Suprapubic skin (tissue), 4 donors: ENCODE results near the gene CRYL1. TPM values are rescaled to one million over a fixed set of nuclear protein-coding genes. Genes with fewer than 3 reads are reported as not detected.

Experiments
- DNase-seq, 2 donors: peaks; one replicate each; pipeline ENCODE4 v3.0.0-alpha.2; 2019; ENCODE audit warnings: low spot score in 2 of 2
- H3K27ac ChIP-seq: fragments of 200-600 bp; sonication (generic); one replicate; pipeline ENCODE4 v1.5.1; 2019
- H3K27me3 ChIP-seq: fragments of 200-600 bp; sonication (generic); one replicate; pipeline ENCODE4 v1.5.1; 2019
- H3K36me3 ChIP-seq: fragments of 200-600 bp; sonication (generic); one replicate; pipeline ENCODE4 v1.5.1; 2019
- H3K4me1 ChIP-seq: fragments of 200-600 bp; sonication (generic); one replicate; pipeline ENCODE4 v1.5.1; 2019
- H3K4me3 ChIP-seq: fragments of 200-600 bp; sonication (generic); one replicate; pipeline ENCODE4 v1.5.1; 2019; ENCODE audit warnings: mild to moderate bottlenecking
- H3K9me3 ChIP-seq: fragments of 200-600 bp; sonication (generic); one replicate; pipeline ENCODE4 v1.5.1; 2019
- EP300 ChIP-seq: sonication (generic); formaldehyde crosslinking; IDR thresholded peaks from one replicate; pipeline ENCODE4 v1.6.1; 2017; ENCODE audit warnings: antibody characterized with exemption
- POLR2A ChIP-seq, 2 donors: fragments of 450-650 bp; IDR thresholded peaks; one replicate each; pipeline ENCODE4 v1.6.1; 2017; ENCODE audit warnings: antibody characterized with exemption in 2 of 2, mild to moderate bottlenecking in 2 of 2, moderate library complexity in 2 of 2
- POLR2AphosphoS5 ChIP-seq, 3 donors: sonication (generic); formaldehyde crosslinking; IDR thresholded peaks; one replicate each; pipeline ENCODE4 v1.6.1; 2017; ENCODE audit warnings: antibody characterized with exemption in 3 of 3
- WGBS: methylation state at CpG from one replicate; pipeline ENCODE4 v1.1.5; 2018; 5-methylcytosine and 5-hydroxymethylcytosine counted together
- total RNA-seq, 4 donors: library from RNA; depleted of rRNA; stranded (reverse); fragments of >200 nt; gene quantifications; one replicate each; pipeline ENCODE4 v1.1.0, GENCODE V29; 2016
- TF ChIP-seq, protein P1 (sequence below), 2 donors: fragments of 200-600 bp in 1 of 2; fragments of 450-650 bp in 1 of 2; sonication (generic) in 1 of 2; IDR thresholded peaks; one replicate each; pipeline ENCODE4 v1.5.1; 2016 to 2019; ENCODE audit warnings: antibody characterized with exemption in 2 of 2, mild to moderate bottlenecking in 1 of 2, moderate library complexity in 1 of 2

The CRYL1 gene
- total RNA-seq, 4 donors from 2014 or later: 15.9 to 20.1 (median 18.4) TPM

DNA sequence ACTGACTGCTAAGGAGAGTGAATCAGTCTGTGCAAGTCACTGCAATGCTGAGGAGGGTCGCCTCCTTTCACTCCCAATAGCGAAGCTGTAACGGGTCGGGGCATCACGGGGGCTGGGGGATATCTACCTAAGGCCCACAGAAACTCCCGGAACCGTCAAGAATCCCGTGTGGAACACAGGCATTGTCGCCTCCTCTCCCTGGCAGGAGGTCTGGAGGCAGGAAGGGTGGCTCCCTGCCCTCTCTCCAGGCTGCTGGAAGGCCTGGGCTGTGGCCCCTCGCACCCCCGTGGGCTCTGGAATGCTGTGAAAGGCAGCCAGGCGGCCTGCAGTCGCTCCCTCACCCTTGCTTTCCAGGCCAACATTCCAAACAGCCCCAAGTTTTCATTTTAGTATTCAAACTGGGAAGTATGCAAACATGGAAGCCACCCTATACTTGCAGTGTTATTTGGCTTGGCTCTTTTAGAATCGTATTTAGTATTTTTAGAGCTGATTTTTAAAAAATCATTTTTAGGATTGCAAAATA is 109.4 kb downstream of the CRYL1 start:
- H3K27me3 ChIP-seq: no peaks in the 10 kb centered on the region
- H3K4me3 ChIP-seq: no peak overlapping the region
- no peaks in the 10 kb centered on the region for H3K9me3 ChIP-seq
- H3K4me1 ChIP-seq: peaks cover 27% of the 10 kb centered on the region
- peak in 1 of 2 donors; percentile 38 for DNase-seq
- WGBS: 78% methylated on average over 8 of the region's 14 CpGs
- no peaks in the 10 kb centered on the region for H3K36me3 ChIP-seq
- TF ChIP-seq, protein P1, sequence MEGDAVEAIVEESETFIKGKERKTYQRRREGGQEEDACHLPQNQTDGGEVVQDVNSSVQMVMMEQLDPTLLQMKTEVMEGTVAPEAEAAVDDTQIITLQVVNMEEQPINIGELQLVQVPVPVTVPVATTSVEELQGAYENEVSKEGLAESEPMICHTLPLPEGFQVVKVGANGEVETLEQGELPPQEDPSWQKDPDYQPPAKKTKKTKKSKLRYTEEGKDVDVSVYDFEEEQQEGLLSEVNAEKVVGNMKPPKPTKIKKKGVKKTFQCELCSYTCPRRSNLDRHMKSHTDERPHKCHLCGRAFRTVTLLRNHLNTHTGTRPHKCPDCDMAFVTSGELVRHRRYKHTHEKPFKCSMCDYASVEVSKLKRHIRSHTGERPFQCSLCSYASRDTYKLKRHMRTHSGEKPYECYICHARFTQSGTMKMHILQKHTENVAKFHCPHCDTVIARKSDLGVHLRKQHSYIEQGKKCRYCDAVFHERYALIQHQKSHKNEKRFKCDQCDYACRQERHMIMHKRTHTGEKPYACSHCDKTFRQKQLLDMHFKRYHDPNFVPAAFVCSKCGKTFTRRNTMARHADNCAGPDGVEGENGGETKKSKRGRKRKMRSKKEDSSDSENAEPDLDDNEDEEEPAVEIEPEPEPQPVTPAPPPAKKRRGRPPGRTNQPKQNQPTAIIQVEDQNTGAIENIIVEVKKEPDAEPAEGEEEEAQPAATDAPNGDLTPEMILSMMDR (IDR thresholded peaks at IDR 0.05): no peak
- TF ChIP-seq POLR2A (IDR thresholded peaks at IDR 0.05) (no peak), POLR2AphosphoS5 (IDR thresholded peaks at IDR 0.05) (no peak), EP300 (no peak)
- no peak overlapping the region for H3K27ac ChIP-seq

DNA sequence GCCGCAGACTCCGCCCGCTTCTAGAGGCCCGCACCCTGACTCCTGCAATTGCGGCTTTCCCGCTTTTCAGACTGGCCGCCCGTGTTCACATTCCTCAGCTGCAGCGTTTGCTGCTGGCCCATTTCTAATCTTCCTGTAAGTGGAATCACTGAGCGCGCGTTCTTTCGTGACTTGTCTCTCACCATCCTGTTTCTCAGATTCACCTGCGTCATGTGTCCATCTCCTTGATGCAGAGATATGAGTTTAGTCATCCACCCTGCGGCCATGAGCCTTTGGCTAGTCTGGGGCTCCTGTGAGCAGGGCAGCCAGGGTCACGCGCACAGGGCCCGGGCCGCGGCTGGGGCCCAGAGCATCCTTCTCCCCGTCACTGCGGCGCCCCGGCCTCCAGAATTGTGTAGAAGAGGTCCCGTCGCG is 110.0 kb downstream of the CRYL1 start:
- no peak for TF ChIP-seq POLR2A (IDR thresholded peaks at IDR 0.05)
- TF ChIP-seq POLR2AphosphoS5 (IDR thresholded peaks at IDR 0.05): no peak
- TF ChIP-seq, protein P1 (IDR thresholded peaks at IDR 0.05): no peak
- TF ChIP-seq EP300: no peak
- Histone ChIP-seq H3K9me3 (no peaks in the 10 kb centered on the region), H3K4me3 (no peak overlapping the region), H3K27ac (no peak overlapping the region), H3K4me1 (peaks cover 27% of the 10 kb centered on the region), H3K27me3 (no peaks in the 10 kb centered on the region), H3K36me3 (no peaks in the 10 kb centered on the region)
- DNase-seq: peak in 1 of 2 donors; percentile 57
- WGBS: 98% methylated on average over 27 of the region's 27 CpGs

DNA sequence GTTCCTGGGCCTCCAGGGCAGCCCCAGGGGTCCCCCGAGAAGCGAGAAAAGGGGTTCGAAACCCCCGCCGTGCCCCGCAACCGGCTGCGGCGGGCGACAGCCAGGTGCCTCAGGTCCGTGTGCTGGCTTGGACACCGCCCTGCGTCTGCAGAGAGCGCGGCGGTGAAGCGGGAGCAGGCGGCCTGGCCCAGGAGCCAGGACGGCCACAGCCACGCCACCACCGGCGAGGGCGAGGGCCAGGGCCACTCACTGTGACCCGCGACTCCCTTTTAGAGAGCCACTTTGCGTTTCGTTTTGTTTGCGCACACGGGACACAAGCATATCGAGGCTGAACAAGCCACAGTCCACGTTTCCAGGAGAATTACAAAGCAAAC is 110.4 kb downstream of the CRYL1 start:
- Histone ChIP-seq H3K36me3 (no peaks in the 10 kb centered on the region), H3K9me3 (no peaks in the 10 kb centered on the region), H3K4me1 (peaks cover 25% of the 10 kb centered on the region), H3K27me3 (no peaks in the 10 kb centered on the region), H3K4me3 (no peak overlapping the region), H3K27ac (no peak overlapping the region)
- WGBS: 96% methylated on average over 17 of the region's 31 CpGs
- TF ChIP-seq POLR2A (IDR thresholded peaks at IDR 0.05) (no peak), EP300 (no peak), POLR2AphosphoS5 (IDR thresholded peaks at IDR 0.05) (no peak)
- TF ChIP-seq, protein P1 (IDR thresholded peaks at IDR 0.05): no peak
- DNase-seq: no peak

DNA sequence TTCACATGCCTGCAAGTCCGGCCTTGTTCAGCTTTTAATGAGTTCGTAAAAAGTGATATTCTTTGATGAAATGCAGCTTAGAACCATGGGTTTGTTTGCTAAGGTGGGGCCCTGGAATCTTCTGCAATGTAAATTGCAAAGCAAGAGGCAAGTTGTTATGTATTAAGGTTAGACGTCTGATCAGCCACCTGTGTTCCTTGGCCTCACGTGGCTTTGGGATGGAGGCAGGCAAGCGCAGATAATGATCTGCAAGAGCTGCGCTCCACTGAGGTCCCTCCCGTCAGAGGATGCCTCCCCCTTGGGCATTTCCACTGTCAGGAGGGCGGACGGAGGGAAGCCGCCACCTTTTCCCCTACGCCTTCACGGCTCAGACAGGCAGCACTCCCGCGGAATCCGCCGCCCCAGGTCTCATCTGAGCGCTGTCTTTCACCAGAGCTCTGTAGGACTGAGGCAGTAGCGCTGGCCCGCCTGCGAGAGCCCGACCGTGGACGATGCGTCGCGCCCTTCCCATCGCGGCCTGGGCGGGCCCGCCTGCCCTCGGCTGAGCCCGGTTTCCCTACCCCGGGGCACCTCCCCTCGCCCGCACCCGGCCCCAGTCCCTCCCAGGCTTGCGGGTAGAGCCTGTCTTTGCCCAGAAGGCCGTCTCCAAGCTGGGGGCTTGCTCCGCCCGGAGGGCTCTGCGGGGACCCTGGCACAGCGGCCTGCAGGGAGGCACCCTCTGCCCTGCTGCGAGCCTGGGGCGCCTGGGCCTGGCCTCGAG is 110.9 kb downstream of the CRYL1 start:
- Histone ChIP-seq H3K9me3 (no peaks in the 10 kb centered on the region), H3K4me1 (peaks cover 21% of the 10 kb centered on the region), H3K4me3 (no peak overlapping the region), H3K27ac (peak overlapping the region; percentile 11), H3K27me3 (no peaks in the 10 kb centered on the region), H3K36me3 (no peaks in the 10 kb centered on the region)
- DNase-seq: peak in 1 of 2 donors; percentile 73
- WGBS: 53% methylated on average over 23 of the region's 45 CpGs
- TF ChIP-seq EP300 (no peak), POLR2A (IDR thresholded peaks at IDR 0.05) (no peak), POLR2AphosphoS5 (IDR thresholded peaks at IDR 0.05) (no peak)
- TF ChIP-seq, protein P1 (IDR thresholded peaks at IDR 0.05): no peak

DNA sequence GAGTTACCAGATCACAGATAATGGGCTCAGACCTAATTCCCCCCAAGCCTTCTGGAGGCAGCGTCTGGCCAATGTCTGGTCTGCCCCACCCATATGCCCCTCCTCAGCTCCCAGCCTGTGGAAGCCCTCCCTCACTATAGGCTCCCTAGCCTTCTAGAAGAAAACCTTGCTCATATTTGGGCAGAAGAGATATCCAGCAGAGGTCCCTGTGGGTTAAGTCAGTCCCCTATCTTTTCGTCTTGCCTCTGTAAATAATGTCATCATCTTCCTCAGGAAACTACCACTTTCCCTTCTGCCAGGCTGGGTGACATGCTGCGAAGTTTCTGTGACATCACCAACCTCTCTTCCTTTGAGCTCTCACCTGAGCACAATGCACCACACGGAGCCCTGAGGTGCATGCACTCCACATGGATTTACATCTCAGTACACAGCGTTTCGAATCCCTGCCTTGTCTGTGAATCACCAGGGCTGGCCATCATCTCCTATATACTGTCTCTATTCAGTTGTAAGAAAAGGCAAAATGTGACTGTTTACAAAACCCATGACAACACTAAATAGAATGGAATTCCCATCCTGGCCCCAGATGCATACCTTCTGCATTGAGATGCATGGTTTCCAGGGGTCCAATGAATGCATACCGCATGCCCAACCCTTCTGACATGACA is 112.8 kb downstream of the CRYL1 start:
- WGBS: 87% methylated on average over 7 of the region's 7 CpGs
- peak in 1 of 2 donors; percentile 31 for DNase-seq
- H3K4me1 ChIP-seq: peaks cover 23% of the 10 kb centered on the region
- TF ChIP-seq POLR2A (IDR thresholded peaks at IDR 0.05) (no peak), POLR2AphosphoS5 (IDR thresholded peaks at IDR 0.05) (no peak), EP300 (no peak)
- TF ChIP-seq, protein P1 (IDR thresholded peaks at IDR 0.05): no peak
- H3K9me3 ChIP-seq: no peaks in the 10 kb centered on the region
- no peak overlapping the region for H3K27ac ChIP-seq
- H3K36me3 ChIP-seq: no peaks in the 10 kb centered on the region
- no peak overlapping the region for H3K4me3 ChIP-seq
- no peaks in the 10 kb centered on the region for H3K27me3 ChIP-seq
